Measurements from ENCODE around the gene CCK.

Gene CCK

DNA sequence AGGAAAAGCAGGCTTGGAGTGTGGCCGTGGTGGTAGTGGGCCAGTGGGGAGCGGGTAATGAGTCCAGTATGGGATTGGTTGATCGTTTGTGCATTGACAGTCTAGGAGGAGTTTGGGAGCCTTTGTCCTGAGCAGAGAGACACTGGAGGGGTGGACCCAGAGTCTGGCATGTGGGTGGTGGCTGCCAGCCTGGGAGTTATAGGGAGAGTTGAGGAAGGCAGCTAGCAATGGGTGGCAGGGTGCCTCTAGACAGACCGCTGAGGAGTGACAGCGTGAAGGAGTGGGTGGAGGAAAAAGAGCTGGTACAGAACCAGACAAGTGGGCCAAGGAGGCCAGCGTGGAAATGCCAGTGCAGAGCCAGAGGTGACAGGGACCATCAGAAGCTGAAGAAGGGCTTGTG, 1.9 kb upstream of the CCK start:
- no peak for FAIRE-seq

DNA sequence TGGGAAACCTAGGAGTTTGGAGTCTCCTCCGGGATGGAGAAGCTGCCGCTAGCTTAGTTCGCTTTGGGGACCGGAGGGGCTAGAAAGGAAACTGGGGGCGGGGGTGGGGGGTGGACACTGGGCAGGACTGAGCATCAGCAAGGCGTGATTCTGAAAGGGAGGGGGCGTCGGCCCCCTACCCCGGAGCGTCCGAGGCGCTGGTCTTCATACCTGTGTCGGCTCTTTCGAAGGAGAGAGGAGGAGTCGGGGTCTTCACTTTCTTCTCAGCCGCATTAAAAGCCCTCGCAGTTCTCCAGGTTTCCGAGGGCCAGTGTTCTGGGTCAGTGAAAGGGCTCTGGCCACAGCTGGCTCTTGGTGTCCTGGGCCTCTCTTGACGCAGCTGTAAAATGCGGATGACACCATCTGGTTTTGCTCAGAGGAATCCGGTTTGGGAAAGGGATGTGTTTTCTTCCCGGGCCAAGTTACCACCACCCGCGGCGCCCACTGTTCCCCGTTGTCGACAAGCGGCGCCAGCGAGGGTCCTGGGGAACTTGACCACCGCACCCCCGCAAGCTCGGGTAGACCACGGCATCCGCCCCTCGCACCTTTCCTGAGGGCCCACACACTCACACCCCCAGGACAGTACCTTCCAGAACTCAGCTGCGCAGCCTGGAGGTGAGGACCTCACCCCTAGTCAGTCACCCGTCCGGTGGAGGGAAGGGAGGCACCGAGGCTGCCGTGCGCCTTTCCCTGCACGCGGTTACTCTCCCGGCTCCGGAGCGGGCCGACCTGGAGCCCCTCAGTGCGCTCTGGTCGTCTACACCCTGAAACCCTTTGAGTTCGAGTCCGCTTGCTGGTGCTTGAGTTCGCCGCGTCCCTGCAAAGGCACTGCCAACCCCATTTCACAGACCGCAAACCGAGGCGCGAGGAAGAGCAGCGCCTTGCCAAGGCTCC, 660 bp downstream of the CCK start:
- no peak for FAIRE-seq

DNA sequence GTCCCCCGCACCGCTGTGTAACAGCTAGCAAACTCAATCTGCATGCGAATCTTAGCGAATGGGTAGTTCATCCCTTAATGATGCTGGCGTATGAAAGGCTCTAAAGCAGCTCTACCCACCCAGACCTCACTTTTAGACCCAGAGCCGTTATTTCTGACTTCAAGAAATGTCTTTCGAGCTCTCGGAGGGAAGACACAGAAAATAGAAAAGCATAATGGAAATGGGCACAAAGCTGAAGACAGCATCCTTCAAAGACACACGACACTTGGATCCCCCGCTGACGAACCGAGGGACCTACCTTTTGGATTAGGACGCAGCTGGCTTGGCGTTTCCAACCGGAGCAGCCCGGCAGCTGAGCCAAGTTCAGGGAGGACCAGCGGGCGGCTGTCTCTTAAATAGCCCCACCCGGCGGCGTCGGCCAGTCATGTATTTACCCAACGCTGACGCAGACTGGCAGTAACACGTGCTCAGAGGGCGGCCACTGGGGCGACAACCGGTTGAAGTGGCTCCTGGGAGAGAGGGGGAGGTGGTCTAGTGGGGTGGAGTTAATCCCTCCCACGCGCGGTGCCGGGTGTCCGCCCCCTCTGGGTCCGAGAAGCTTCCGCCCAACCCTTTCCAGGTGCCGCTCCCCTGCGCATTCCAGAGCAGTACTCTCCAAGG, 1.5 kb downstream of the CCK start:
- no peak for FAIRE-seq

DNA sequence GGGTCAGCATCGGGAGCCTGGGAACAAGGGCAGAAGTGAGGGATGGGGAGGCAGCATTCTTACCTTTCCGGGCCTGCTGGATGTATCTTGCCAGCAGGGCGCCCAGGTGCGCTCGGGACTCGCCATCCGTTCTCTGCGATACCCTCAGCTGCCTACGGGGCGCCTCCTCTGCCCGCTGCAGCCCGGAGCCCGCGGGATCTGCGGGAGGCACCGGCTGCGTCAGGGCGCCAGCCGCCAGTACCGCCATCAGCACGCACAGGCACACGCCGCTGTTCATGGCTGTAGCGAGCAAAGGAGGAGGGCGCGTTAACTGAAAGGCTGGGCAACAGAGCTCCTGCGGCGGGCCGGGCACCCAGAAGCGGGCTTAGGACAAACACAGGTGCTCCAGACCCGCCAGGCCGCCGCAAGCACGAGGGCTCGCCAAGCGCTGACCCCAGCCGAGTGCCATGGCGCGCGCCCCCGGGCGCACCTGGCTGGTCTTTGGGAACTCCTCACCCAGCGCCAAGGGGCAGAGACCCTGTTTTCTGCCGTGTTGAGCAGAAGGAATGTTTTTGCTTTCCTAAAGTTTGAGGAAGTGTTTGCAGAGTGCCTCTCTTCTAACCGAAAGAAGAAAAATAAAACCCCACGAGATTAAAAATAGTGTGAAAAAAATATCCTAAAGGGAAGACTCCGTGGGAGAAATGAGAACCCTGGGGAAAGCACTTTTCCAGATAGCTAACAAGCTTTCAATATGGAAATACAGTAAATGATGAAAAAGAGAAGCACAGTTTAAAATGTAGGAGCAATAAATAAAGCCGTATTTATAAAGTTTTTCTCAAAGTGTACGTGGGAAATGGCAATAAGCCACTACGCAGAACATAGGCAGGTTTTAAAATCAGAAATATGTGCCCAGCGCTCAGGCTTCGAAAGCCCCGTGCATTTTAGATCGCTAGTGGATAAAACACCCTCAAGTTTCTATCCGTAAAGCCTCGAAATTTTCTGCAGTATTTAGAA, 2.3 kb downstream of the CCK start:
- FAIRE-seq = no peak

DNA sequence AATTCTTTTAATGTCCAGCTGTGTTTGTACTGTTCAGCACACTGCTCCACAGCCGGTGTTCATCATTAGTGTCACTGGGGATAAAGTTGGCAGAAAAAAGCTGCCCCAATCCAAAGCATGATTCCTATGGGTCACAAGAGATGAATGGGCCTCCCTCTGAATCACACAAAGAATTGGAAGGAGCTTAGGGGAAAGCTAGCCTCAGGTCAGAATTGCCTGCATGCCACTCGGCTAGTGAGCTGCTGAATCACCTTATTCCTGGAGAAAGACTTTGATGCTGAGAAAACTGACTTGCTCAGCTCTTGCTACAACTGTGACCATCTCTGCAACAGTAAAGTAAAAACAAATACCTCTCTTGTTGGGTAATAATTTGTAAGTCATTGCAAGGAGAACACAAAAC, 3.5 kb downstream of the CCK start:
- no peak for FAIRE-seq

DNA sequence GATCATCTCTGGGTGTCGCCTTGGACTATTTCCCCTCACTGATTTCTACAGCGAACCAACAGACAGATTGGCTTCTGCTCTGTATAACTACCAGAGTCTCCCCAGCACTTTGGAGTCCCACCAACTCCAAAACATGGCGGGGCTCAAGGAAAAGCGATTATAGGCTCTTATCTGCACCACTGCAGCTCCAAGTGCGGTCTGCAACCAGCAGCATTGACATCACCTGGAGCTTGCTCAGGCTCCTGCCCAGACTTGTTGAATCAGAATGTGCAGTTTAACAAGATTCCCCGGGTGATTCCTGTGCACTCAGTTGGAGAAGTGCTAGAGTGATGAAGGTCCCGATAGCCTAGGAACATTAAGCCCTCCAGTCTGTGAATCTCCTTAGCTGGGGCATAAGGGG, 9.0 kb downstream of the CCK start:
- FAIRE-seq = no peak

DNA sequence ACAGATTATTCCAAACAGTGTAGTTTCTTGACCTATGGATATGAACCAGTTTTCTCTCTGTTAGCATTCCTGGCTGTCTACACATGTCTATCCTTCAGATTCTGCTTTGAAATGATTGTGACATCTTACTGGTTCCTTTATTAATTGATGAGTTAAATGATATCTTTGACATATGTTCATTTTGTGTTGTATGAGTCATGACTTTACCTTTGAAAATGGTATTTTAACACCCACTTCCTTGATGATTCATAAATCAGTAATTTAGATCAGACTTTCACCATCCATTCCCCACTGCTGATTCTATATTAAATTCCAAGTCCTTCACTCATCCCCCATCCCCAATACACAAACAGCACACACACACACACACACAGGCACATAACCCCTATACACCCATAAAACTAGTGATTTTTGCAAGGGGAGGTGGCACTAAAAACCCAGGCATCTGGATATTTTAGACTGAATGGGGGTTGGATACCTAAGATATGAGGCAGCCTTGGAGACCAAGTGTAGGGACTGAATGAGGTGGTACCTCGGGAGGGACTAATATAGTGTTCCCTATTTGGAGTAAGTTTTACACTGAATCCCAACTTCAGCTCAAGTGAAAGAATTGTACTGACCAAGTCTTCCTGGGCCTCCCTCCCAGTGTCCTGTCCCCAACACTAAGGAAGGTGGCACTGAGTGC, 9.7 kb downstream of the CCK start:
- FAIRE-seq = no peak

DNA sequence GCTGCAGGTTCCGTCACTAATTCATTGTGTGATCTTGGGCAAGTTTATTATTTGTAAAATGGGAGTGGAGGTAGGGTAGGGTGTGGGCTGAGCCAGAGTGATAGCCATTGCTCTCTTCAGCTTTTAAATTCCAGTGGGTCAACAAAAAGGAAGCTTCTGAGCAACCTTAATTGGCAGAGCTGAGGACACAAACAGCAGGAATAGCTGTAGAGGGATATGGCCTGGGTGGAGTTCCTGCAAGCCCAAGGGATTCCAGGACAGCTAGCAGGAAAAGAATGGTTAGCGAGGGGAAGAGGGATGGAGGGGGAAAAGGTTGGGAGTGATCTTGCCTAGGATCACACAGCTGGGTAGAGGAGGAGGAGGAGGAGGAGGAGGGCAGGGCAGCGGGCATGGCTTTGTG, 11.4 kb downstream of the CCK start:
- no peak for FAIRE-seq

DNA sequence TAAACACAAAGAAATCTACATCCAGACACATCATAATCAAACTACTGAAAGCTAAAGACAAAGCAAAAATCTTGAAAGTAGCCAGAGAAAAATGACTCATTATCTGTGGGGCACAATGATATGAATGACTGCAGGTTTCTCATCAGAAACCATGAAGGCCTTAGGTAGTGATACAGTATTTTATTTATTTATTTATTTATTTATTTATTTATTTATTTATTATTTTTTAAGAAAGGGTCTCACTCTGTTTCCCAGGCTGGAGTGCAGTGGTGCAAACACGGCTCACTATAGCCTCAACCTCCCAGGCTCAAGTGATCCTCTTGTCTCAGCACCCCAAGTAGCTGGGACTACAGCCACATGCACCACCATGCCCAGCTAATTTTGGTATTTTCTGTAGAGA, 15.2 kb downstream of the CCK start:
- no peak for FAIRE-seq

DNA sequence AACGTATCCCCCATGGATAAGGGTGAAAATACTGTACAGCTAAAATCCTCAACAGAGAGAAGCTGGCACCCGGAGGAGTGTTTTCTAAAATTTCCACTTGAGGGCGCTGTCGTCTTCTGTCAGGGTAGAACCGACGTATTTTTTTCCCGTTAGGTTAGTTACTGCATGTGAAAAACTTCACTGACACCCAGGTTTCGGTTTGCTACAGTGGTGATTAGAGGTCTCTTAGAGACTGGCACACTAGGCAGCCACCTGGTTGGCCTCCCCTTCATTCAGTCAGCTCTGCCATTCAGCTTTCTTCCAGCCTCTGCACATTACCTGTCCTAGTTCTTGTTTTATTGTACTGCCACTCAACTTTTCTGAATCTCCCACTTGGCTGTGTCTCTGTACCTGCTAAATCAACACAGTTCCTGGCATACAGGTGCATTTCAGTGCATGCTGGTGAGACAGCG, 18.4 kb downstream of the CCK start:
- FAIRE-seq = peak; percentile 39

DNA sequence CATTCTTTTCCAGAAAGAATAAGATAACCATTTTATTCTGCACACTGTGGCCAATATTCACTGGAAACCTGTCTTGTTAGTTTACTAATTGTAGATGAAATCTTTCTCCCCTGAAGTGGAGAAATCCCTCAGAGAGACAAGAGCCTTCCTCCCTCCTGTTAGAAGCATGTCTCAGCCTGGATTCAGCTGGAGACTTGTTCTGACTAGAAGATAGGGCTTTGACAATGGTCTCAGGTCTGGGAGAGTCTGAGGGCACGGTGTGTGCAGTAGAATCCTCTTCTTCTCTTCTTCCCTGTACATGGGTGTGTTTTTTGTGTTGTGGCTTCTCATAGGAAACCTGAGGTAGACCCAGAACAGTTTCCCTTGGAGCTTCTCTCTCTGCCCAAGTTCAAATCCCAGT, 19.9 kb downstream of the CCK start:
- FAIRE-seq = no peak

DNA sequence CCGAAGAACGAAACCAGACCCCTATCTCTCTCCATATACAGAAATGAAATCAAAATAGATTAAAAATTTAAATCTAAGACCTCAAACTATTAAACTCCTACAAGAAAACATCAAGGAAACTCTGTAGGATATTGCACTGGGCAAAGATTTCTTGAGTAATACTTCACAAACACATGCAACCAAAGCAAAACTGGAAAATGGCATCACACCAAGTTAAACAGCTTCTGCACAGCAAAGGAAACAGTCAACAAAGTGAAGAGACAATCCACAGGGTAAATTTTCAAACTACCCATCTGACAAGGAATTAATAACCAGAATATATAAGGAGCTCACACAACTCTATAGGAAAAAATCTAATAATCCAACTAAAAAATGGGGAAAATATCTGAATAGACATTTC, 29.4 kb downstream of the CCK start:
- FAIRE-seq = no peak

DNA sequence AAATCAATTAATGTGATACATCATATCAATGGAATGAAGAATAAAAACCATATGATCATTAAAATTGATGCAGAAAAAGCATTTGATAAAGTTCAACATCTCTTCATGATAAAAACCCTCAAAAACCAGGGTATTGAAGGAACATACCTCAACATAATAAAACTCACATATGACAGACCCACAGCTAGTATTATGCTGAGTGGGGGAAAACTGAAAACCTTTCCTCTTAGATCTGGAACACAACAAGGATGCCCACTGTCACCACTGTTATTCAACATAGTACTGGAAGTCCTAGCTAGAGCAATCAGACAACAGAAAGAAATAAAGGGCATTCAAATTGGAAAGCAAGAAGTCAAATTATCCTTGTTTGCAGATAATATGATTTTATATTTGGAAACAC, 30.5 kb downstream of the CCK start:
- FAIRE-seq = no peak

DNA sequence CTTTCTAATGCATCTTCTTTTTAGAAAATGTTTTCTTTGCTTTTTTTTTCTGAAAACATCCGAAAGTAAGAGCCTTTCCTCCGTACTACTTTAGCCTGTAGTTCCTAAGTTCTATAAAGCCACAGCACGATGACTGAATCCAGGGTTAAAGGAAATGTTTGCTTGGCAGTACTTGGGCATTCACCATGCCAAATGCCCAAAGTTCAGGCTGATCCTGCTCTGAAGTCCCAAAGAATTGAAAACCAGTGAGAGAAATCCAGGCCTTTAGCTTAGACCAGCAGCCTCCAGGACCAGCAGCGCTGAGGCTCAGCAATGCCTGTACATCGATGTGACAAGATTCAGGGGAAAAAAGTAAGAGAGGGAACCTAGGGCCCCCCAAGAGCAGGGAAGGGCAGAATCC, 35.1 kb downstream of the CCK start:
- FAIRE-seq = no peak

DNA sequence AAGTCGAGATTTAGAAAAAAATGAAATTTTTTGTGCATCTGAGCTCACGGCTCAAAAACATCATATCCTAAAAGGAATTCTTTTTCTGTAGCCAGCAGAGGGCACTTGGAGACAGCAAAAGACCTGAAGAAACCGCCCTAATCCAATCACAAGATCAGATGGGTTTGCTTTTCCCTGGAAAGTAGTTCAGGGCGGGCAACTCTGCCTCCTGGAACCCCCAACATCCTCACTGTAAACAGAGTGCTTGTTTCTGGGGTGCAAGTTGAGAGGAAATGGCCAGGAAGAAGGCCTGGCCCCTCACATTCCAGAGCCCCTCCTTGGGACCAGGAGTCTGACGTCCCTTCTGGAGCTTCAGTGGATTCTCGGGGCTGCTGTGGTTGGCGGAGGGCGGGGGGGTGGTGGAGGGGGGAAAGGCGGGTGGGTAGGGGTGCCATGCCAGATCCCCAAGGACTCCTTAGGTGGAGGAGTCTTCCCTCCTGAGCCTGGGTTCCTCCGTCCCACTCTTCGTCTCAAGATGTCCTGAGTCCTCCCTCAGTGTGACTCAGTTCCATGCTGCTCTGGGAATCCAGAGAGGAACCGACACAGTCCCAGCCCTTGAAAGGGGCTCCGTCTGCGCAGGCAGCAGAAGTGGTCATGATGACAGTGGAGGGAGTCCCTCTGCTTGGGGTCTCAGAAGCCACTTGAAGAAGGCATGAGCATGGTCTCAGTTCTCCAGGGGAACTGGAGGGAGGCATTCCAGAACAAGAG, 35.9 kb downstream of the CCK start:
- no peak for FAIRE-seq

DNA sequence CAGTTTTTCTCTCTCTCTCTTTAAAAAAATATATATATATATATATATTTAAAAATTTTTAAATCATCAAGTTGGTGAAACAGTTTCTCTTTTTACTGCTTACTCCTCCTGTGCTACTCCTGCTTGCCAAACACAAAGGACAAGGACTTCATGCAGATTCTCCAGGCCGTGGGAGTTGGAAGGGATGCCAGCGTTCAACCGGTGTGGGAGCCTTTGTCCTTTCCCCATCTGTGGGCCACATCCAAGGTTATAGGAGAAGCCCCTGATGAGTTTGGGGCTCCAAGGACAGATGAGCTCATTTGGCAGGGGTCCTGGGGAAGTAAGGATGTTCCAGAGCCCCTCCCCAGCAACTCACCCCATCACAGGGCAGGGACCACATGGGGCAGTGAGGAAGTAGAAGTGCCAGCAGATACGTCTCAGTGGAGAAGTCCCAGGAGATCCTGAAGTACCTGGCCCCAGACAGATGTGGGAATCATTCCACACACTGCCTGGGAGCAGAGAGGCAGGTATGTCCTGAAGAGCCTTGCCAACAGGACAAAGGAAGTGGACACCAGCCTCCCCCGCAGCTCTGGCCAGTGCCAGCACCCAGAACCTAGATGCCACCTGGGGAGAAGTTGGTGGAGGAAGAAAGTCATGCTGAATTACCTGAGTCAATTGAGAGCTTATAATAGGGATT, 36.6 kb downstream of the CCK start:
- no peak for FAIRE-seq

DNA sequence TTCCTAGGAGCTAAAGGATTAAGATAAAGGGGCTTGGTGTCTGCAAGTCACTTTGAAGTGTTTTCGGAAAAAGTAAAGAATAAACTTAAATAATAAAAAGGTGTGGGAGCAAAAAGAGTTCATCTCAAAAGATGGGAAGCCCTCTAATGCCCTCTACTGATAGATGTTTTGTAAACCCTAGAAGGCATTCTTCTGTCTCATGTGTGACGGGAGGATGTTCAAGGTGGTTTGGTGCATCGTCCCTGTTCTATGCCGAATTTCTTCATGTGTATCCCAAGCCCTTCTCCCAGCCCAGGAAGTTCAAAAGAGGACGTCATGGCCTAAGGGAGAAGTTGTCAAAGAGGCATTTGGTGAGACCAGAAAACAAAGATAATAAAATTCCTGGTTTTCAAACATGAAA, 37.2 kb downstream of the CCK start:
- FAIRE-seq = no peak

DNA sequence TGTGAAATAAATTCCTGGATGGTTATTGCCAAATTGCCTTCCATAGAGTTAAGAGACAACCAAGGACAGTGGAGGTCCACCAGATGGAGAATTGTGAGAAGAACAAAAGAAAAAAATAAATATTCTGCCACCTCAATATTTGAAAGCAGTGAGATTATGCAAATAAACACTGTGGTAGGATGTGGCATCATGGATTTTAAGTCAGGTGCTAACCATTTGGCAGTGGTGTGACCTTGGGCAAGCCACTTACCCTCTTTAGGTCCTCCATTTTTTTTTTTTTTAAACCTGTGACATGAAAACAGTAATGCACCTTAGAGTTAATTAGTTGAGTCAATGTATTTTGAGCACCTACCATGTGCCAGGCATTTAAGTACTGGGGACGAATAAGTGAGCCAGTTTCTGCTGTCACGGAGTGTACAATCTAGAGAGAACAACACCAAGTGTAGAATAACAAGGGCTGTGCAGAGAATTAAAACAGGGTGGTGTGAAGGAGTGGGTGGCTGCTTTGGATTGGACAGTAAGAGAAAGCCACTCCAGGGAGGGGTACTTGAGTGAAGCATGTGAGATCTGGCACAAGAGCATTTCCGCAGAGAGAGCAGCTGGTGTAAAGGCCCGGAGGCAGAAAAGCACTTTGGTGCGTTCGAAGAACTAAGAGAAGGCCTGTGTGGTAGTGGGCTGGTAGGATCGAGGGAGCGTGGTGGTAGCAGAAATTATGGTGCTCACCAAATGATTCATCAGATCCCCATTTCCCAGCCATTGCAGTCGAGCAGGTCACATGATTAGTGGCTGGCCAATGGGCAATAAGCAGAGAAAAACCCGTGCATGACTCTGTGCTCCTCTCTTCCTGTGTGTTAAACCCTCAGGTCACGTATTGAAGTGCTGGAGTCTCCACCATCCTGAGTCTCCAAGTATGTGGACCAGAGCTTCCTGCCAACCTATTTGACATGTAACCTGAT, 39.2 kb downstream of the CCK start:
- FAIRE-seq = no peak

DNA sequence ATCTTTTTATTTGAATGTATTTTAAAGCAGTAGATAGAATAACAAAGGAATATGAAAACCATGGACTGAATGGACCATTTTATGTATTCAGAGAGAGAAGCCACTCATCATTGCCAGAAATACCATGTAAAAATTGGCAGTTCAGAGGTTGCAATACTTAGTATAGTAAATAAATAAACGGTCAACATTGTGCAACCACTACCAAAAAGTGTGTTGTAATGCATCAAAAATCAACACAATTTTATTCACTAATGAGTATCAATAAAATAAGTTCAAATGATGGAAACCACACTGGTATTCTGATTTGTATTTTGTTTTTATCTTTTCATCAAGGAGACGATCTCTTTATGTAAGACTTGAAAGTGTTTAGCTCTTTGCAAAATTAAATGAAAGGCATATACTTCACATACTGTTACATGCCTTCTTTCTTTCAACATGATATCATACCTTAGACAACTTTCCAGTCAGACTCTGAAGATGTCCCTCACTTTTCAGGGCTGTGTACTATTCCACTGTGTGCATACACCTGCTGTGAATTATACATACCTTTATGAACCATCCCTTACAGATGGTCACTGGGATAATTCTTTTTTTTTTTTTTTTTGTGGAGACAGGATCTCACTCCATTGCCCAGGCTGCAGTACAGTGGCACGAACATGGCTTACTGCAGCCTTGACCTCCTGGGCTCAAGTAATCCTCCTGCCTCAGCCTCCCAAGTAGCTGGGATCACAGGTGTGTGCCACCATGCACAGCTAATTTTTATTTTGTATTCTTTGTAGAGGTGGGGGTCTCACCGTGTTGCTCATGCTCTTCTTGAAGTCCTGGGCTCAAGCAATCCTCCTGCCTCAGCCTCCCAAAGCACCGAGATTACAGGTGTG, 40.3 kb downstream of the CCK start:
- no peak for FAIRE-seq
